ENCODE measurements around the gene LHX3. TPM values are rescaled to one million over a fixed set of nuclear protein-coding genes. Genes with fewer than 3 reads are reported as not detected.

LHX3 gene
- polyA plus RNA-seq, 3 donors from 2014 or later, result not detected

DNA sequence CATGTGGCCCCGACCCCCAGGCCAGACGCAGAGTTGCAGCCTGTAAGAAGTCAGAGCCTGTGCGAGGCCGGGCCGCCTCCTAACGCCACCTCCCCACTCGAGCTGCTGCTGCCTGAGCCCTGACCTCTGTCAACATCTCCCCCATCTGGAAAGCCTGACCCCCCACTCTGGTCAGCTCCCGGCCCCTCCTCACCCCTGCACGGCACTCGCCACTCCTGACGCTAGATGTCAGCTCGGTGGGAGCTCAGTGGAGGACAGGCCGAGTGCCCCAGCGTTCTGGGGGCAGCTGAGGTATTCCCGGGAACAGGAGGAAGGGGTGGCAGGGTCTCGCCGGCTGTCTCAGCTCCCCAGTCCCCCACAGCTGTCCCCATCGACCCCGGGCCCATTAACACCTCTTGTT lies 19.9 kb downstream of the LHX3 start:
- Mint-ChIP-seq H3K4me1 (no peaks in the 10 kb centered on the region), H3K36me3 (no peaks in the 10 kb centered on the region), H3K27me3 (ENCODE audit: low read depth in 3 of 3) (peaks cover 2 to 5% (median 2%) of the 10 kb centered on the region in 3 donors), H3K27ac (no peak overlapping the region), H3K9me3 (no peaks in the 10 kb centered on the region), H3K4me3 (no peak overlapping the region)
- DNase-seq, result no peak

GRCh38 chr9:136182850-136183422 lies 22.0 kb downstream of the LHX3 start:
- no peaks in the 10 kb centered on the region for H3K4me1 Mint-ChIP-seq
- H3K9me3 Mint-ChIP-seq, result no peaks in the 10 kb centered on the region
- H3K4me3 Mint-ChIP-seq, result no peak overlapping the region
- H3K27ac Mint-ChIP-seq, result no peak overlapping the region
- H3K27me3 Mint-ChIP-seq (ENCODE audit: low read depth in 3 of 3), result peaks cover 0 to 5% (median 2%) of the 10 kb centered on the region in 3 donors
- no peaks in the 10 kb centered on the region for H3K36me3 Mint-ChIP-seq
- no peak for DNase-seq

GRCh38 chr9:136182420-136182787 lies 22.5 kb downstream of the LHX3 start:
- no peaks in the 10 kb centered on the region for H3K4me1 Mint-ChIP-seq
- peaks cover 0 to 5% (median 2%) of the 10 kb centered on the region in 3 donors for H3K27me3 Mint-ChIP-seq (ENCODE audit: low read depth in 3 of 3)
- no peaks in the 10 kb centered on the region for H3K36me3 Mint-ChIP-seq
- no peaks in the 10 kb centered on the region for H3K9me3 Mint-ChIP-seq
- H3K4me3 Mint-ChIP-seq, result no peak overlapping the region
- no peak overlapping the region for H3K27ac Mint-ChIP-seq
- no peak for DNase-seq

DNA sequence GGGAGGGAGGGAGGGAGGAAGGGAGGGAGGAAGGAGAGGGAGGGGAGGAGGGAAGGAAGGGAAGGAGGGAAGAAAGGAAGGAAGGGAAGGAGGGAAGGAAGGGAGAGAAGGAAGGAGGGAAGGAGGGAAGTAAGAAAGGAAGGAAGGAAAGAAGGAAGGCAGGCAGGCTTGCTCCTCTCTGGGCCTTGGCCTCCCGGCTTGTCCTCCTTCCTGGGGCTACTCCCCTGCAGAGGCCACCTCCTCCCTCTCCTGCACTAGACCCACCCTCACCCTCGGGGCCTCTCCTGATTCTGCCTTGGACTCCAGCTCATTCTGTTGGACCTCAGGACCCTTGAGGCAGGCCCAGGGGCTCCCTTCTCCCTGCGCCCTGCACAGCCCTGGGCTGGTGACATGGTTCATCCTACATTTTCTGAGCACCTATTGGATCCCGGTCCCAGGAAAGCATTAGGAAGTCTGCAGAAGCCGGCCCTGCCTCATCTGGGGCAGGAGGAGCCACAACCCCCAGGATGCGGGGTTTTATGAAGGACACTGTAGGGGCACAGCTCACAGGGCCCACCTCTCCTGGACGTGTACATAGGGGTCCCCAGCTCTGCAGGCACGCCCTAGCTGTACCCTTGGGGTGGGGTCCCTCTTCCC lies 23.0 kb downstream of the LHX3 start:
- Mint-ChIP-seq H3K36me3 (no peaks in the 10 kb centered on the region), H3K4me3 (no peak overlapping the region), H3K9me3 (no peaks in the 10 kb centered on the region), H3K27ac (no peak overlapping the region), H3K27me3 (ENCODE audit: low read depth in 3 of 3) (peaks cover 0 to 5% (median 0%) of the 10 kb centered on the region in 3 donors), H3K4me1 (no peaks in the 10 kb centered on the region)
- no peak for DNase-seq

- no peaks in the 10 kb centered on the region for H3K9me3 Mint-ChIP-seq
- H3K36me3 Mint-ChIP-seq, result no peaks in the 10 kb centered on the region
- H3K4me3 Mint-ChIP-seq, result no peak overlapping the region
- H3K27ac Mint-ChIP-seq, result no peak overlapping the region
- H3K27me3 Mint-ChIP-seq (ENCODE audit: low read depth in 3 of 3), result peaks cover 0 to 5% (median 0%) of the 10 kb centered on the region in 3 donors
- DNase-seq, result no peak
- H3K4me1 Mint-ChIP-seq, result no peaks in the 10 kb centered on the region
These were observed 24.3 kb downstream of the LHX3 start for GRCh38 chr9:136180586-136180985.

GRCh38 chr9:136179761-136180160 lies 25.2 kb downstream of the LHX3 start:
- H3K36me3 Mint-ChIP-seq, result no peaks in the 10 kb centered on the region
- no peak overlapping the region for H3K4me3 Mint-ChIP-seq
- H3K4me1 Mint-ChIP-seq, result no peaks in the 10 kb centered on the region
- no peak for DNase-seq
- peaks cover 0 to 5% (median 0%) of the 10 kb centered on the region in 3 donors for H3K27me3 Mint-ChIP-seq (ENCODE audit: low read depth in 3 of 3)
- H3K9me3 Mint-ChIP-seq, result no peaks in the 10 kb centered on the region
- H3K27ac Mint-ChIP-seq, result no peak overlapping the region

GRCh38 chr9:136179101-136179616 lies 25.8 kb downstream of the LHX3 start:
- no peaks in the 10 kb centered on the region for H3K9me3 Mint-ChIP-seq
- no peak overlapping the region for H3K4me3 Mint-ChIP-seq
- no peaks in the 10 kb centered on the region for H3K36me3 Mint-ChIP-seq
- H3K27ac Mint-ChIP-seq, result no peak overlapping the region
- DNase-seq, result no peak
- H3K27me3 Mint-ChIP-seq (ENCODE audit: low read depth in 3 of 3), result peaks cover 0 to 5% (median 0%) of the 10 kb centered on the region in 3 donors
- H3K4me1 Mint-ChIP-seq, result no peaks in the 10 kb centered on the region

DNA sequence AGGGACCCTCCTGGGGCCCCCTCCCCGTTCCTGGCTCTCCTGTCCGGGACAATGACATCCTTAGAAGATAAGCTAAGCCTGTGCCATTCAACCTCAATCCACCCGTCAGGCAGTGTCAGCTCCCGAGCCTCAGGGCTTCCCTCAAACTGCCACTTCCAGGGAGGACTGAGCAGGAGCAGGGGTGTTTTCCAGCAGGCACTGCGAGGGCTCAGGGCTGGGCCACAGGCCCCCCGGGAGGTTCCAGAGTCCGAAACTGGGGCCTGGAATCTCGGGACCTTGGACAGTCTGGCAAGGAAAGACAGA lies 26.2 kb downstream of the LHX3 start:
- no peak overlapping the region for H3K4me3 Mint-ChIP-seq
- no peak for DNase-seq
- no peaks in the 10 kb centered on the region for H3K9me3 Mint-ChIP-seq
- no peaks in the 10 kb centered on the region for H3K4me1 Mint-ChIP-seq
- no peaks in the 10 kb centered on the region for H3K36me3 Mint-ChIP-seq
- H3K27ac Mint-ChIP-seq, result no peak overlapping the region
- peaks cover 0 to 5% (median 0%) of the 10 kb centered on the region in 3 donors for H3K27me3 Mint-ChIP-seq (ENCODE audit: low read depth in 3 of 3)

DNA sequence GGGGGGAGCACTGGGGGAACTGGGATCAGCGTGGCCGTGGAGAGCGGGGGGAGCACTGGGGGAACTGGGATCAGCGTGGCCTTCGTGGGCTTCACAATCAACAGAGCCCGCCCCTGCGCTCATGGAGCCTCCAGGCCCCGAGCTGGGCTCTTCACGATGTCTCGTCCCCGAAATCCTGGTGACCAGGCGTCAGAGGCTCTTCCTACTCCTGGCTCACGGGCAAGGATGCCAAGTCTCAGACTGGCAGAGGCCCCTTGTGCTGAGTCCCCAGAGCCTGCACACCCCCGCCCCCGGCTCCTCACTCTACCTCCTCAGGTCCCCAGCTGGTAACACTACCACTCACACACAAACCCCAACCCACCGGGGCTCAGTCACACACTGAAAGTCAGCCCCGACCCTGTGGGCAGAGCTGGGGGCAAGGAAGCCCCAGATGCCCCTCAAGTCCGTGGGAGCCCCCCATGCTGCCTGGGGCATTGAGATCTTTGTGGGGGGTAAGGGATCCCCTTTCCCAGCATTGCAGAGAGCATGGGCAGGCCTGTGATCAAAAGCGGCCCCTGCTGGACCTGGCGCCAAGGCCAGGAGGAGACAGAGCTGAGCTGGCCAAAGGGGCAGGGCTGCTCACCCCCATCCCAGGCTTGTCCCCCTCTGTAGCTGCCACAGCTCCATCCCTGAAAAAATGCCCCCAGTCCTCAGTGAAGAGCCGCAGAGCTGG lies 26.7 kb downstream of the LHX3 start:
- no peaks in the 10 kb centered on the region for H3K4me1 Mint-ChIP-seq
- no peak overlapping the region for H3K27ac Mint-ChIP-seq
- no peaks in the 10 kb centered on the region for H3K9me3 Mint-ChIP-seq
- H3K4me3 Mint-ChIP-seq, result no peak overlapping the region
- no peak for DNase-seq
- no peaks in the 10 kb centered on the region for H3K36me3 Mint-ChIP-seq
- H3K27me3 Mint-ChIP-seq (ENCODE audit: low read depth in 3 of 3), result peaks cover 0 to 5% (median 0%) of the 10 kb centered on the region in 3 donors

GRCh38 chr9:136177224-136177623 lies 27.7 kb downstream of the LHX3 start:
- Mint-ChIP-seq H3K36me3 (no peaks in the 10 kb centered on the region), H3K9me3 (no peaks in the 10 kb centered on the region), H3K27me3 (ENCODE audit: low read depth in 3 of 3) (peaks cover 0 to 5% (median 0%) of the 10 kb centered on the region in 3 donors), H3K4me3 (no peak overlapping the region), H3K4me1 (no peaks in the 10 kb centered on the region), H3K27ac (no peak overlapping the region)
- DNase-seq, result no peak

GRCh38 chr9:136175616-136176197 lies 29.2 kb downstream of the LHX3 start:
- no peak overlapping the region for H3K27ac Mint-ChIP-seq
- no peaks in the 10 kb centered on the region for H3K9me3 Mint-ChIP-seq
- H3K27me3 Mint-ChIP-seq (ENCODE audit: low read depth in 3 of 3), result peaks cover 0 to 4% (median 0%) of the 10 kb centered on the region in 3 donors
- no peaks in the 10 kb centered on the region for H3K36me3 Mint-ChIP-seq
- H3K4me3 Mint-ChIP-seq, result no peak overlapping the region
- no peak for DNase-seq
- no peaks in the 10 kb centered on the region for H3K4me1 Mint-ChIP-seq

DNA sequence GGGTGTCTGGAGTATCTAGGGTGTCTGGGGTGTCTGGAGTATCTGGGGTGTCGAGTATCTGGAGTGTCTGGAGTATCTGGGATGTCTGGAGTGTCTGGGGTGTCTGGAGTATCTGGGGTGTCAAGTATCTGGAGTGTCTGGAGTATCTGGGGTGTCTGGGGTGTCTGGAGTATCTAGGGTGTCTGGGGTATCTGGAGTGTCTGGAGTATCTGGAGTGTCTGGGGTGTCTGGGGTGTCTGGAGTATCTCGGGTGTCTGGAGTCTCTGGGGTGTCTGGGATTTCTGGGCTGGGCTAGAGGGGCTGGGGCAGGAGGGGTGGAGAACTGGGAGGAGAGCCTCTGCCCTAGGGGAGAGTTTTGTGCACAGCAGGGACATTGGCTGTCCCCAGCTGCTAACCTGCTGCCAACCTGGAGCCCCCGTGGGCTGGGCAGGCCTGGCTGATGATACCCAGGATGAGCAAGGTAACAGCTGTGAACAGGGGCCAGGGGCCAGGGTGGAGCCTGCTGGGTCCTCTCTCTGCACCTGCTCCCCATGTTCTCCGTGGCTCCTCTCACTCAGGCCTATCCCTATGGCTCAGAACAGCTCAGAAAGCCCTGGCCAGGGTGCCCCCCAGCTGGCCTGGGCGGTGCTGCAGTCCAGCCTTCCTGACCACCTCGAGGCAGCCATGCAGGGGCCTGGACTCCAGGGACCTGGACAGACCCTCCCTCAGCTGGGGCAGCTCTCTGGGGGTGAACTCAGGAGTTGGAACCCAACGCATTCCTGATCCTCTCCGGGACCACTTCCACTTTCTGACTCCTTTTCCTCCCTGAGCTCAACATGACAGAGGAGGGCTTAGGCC lies 29.9 kb downstream of the LHX3 start:
- Mint-ChIP-seq H3K4me1 (no peaks in the 10 kb centered on the region), H3K27me3 (ENCODE audit: low read depth in 3 of 3) (peaks cover 0 to 4% (median 0%) of the 10 kb centered on the region in 3 donors), H3K4me3 (no peak overlapping the region), H3K27ac (no peak overlapping the region), H3K9me3 (no peaks in the 10 kb centered on the region), H3K36me3 (no peaks in the 10 kb centered on the region)
- DNase-seq, result no peak

DNA sequence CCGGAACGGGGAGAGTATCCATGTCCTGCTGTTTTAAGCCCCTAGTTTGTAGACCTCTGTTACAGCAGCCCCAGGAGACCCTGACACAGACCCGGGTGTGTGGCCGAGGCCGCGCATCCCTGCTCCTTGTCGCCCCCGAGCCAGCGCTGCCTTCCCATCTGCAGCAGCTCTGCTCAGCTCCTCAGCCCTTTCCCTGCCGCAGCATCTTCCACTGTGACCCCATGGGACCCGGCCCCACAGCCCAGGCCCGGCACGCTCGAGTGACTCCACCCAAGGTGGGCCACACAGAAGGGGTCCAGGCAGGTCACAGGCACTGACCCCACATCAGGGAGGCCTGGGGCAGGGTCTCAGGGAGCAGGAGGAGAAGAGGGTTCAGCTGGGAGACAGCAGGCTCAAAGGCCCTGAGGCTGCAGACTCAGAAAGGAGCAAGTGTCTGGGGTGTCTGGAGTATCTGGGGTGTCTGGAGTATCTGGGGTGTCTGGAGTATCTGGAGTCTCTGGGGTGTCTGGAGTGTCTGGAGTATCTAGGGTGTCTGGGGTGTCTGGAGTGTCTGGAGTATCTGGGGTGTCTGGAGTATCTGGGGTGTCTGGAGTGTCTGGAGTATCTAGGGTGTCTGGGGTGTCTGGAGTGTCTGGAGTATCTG lies 31.2 kb downstream of the LHX3 start:
- DNase-seq, result no peak
- no peaks in the 10 kb centered on the region for H3K36me3 Mint-ChIP-seq
- H3K4me1 Mint-ChIP-seq, result no peaks in the 10 kb centered on the region
- H3K27ac Mint-ChIP-seq, result no peak overlapping the region
- peaks cover 0 to 4% (median 0%) of the 10 kb centered on the region in 3 donors for H3K27me3 Mint-ChIP-seq (ENCODE audit: low read depth in 3 of 3)
- H3K4me3 Mint-ChIP-seq, result no peak overlapping the region
- H3K9me3 Mint-ChIP-seq, result no peaks in the 10 kb centered on the region

All from immature natural killer cell (primary cell).